Measurements from ENCODE around the gene COL8A2. TPM values are rescaled to one million over a fixed set of nuclear protein-coding genes. Genes with fewer than 3 reads are reported as not detected.
A peak's percentile ranks its signal among the peaks of the same experiment; 100 is the strongest.

The COL8A2 gene
- total RNA-seq, 1 donor from 2014 or later: 1.4 TPM

- intact Hi-C loops (cut with DNase I): loop anchor here (5.0 to 10.0 kb wide), 4 partner anchors 37 to 322 kb away; no protein-coding TSS in a partner anchor
- peak; percentile 89 for DNase-seq
- ATAC-seq (ENCODE audit: poor library complexity): peak; percentile 92
These were observed 25.2 kb downstream of the COL8A2 start for GRCh38 chr1:36099681-36100341.

- intact Hi-C loops (cut with DNase I): loop anchor here (5.0 to 10.0 kb wide), 3 partner anchors 96 to 323 kb away; no protein-coding TSS in a partner anchor
- ATAC-seq (ENCODE audit: poor library complexity): no peak
- no peak for DNase-seq
These were observed 26.2 kb downstream of the COL8A2 start for GRCh38 chr1:36098650-36099365.

GRCh38 chr1:36097693-36098585 lies 27.1 kb downstream of the COL8A2 start:
- no peak for DNase-seq
- intact Hi-C loops (cut with DNase I): loop anchor here (5.0 to 10.0 kb wide), 3 partner anchors 97 to 324 kb away; no protein-coding TSS in a partner anchor
- ATAC-seq (ENCODE audit: poor library complexity): no peak

GRCh38 chr1:36096500-36097432 lies 28.3 kb downstream of the COL8A2 start:
- intact Hi-C loops (cut with DNase I): loop anchor here (5.0 to 10.0 kb wide), 3 partner anchors 98 to 326 kb away; no protein-coding TSS in a partner anchor
- DNase-seq: no peak
- no peak for ATAC-seq (ENCODE audit: poor library complexity)

GRCh38 chr1:36095760-36096405 lies 29.1 kb downstream of the COL8A2 start:
- intact Hi-C loops (cut with DNase I): loop anchor here (5.0 to 10.0 kb wide), 3 partner anchors 99 to 326 kb away; no protein-coding TSS in a partner anchor
- DNase-seq (no peak), ATAC-seq (ENCODE audit: poor library complexity) (no peak)

GRCh38 chr1:36094621-36095061 lies 30.4 kb downstream of the COL8A2 start:
- intact Hi-C loops (cut with DNase I): loop anchor here (5.0 to 10.0 kb wide), 3 partner anchors 100 to 328 kb away; no protein-coding TSS in a partner anchor
- ATAC-seq (ENCODE audit: poor library complexity) (no peak), DNase-seq (no peak)

- intact Hi-C loops (cut with DNase I): loop anchor here (10.0 kb wide), 1 partner anchor 101 kb away; no protein-coding TSS in a partner anchor
- DNase-seq (no peak), ATAC-seq (ENCODE audit: poor library complexity) (peak; percentile 23)
These were observed 31.1 kb downstream of the COL8A2 start for GRCh38 chr1:36093929-36094328.

GRCh38 chr1:36093226-36093625 lies 31.8 kb downstream of the COL8A2 start:
- DNase-seq (no peak), ATAC-seq (ENCODE audit: poor library complexity) (no peak)
- intact Hi-C loops (cut with DNase I): loop anchor here (10.0 kb wide), 1 partner anchor 102 kb away; no protein-coding TSS in a partner anchor

GRCh38 chr1:36092798-36093185 lies 32.2 kb downstream of the COL8A2 start:
- intact Hi-C loops (cut with DNase I): loop anchor here (10.0 kb wide), 1 partner anchor 102 kb away; no protein-coding TSS in a partner anchor
- DNase-seq (no peak), ATAC-seq (ENCODE audit: poor library complexity) (no peak)

- no peak for ATAC-seq (ENCODE audit: poor library complexity)
- intact Hi-C loops (cut with DNase I): loop anchor here (10.0 kb wide), 1 partner anchor 103 kb away; no protein-coding TSS in a partner anchor
- no peak for DNase-seq
These were observed 32.7 kb downstream of the COL8A2 start for GRCh38 chr1:36092166-36092797.

GRCh38 chr1:36091698-36092097 lies 33.3 kb downstream of the COL8A2 start:
- DNase-seq: no peak
- ATAC-seq (ENCODE audit: poor library complexity): no peak
- intact Hi-C loops (cut with DNase I): loop anchor here (10.0 kb wide), 1 partner anchor 103 kb away; no protein-coding TSS in a partner anchor

- intact Hi-C loops (cut with DNase I): loop anchor here (10.0 kb wide), 1 partner anchor 104 kb away; no protein-coding TSS in a partner anchor
- ATAC-seq (ENCODE audit: poor library complexity) (no peak), DNase-seq (no peak)
These were observed 33.9 kb downstream of the COL8A2 start for GRCh38 chr1:36091141-36091540.

- intact Hi-C loops (cut with DNase I): loop anchor here (10.0 kb wide), 1 partner anchor 105 kb away; no protein-coding TSS in a partner anchor
- DNase-seq (no peak), ATAC-seq (ENCODE audit: poor library complexity) (no peak)
These were observed 35.5 kb downstream of the COL8A2 start for GRCh38 chr1:36089393-36090121.

GRCh38 chr1:36088577-36089392 lies 36.2 kb downstream of the COL8A2 start, which contains the start of gene ADPRS:
Gene ADPRS (plus strand): TSS chr1:36088892. CDS start chr1:36088905, 13 bp downstream.
- peak; percentile 94 for DNase-seq
- intact Hi-C loops (cut with DNase I): no loop called here

GRCh38 chr1:36088265-36088576 lies 36.8 kb downstream of the COL8A2 start:
- ATAC-seq (ENCODE audit: poor library complexity) (peak; percentile 5), DNase-seq (no peak)
- intact Hi-C loops (cut with DNase I): no loop called here

More at GRCh38 chr1:36088577-36089392, 36.2 kb downstream of the COL8A2 start, which contains the start of gene ADPRS:
- peak; percentile 96 for ATAC-seq (ENCODE audit: poor library complexity)

Measured in Right ventricle myocardium superior (tissue), 1 donor.